Psoas muscle (tissue), 8 donors: ENCODE data around the gene TGM6. TPM values are rescaled to one million over a fixed set of nuclear protein-coding genes. Genes with fewer than 3 reads are reported as not detected.

ENCODE experiments used
- ATAC-seq, 4 donors: fragments of 200-7000 bp; cut with Tn5 transposase; one replicate each; pipeline ENCODE4 v1.9.1; 2020; ENCODE audit warnings: moderate library complexity in 3 of 4, mild to moderate bottlenecking in 2 of 4
- DNase-seq, 2 donors: peaks; one replicate each; pipeline ENCODE4 v3.0.0-alpha.2; 2020
- H3K27ac ChIP-seq: fragments of 200-600 bp; one replicate; pipeline ENCODE4 v1.8.0; 2022
- H3K27me3 ChIP-seq, 3 donors: fragments of 200-600 bp in 1 of 3; one replicate each; pipeline versions ENCODE4 v1.6.1 to v1.8.0; 2013 to 2022; ENCODE audit warnings: low read length in 2 of 3, mild to moderate bottlenecking in 2 of 3, moderate library complexity in 1 of 3; ENCODE audit not compliant: insufficient read depth in 3 of 3
- H3K36me3 ChIP-seq, 2 donors: fragments of 200-600 bp in 1 of 2; one replicate each; pipeline versions ENCODE4 v1.6.1 to v1.8.0; 2013 to 2022; ENCODE audit warnings: low read depth in 1 of 2, mild to moderate bottlenecking in 1 of 2, moderate library complexity in 1 of 2; ENCODE audit not compliant: insufficient read depth in 1 of 2
- H3K4me1 ChIP-seq: fragments of 200-600 bp; one replicate; pipeline ENCODE4 v1.8.0; 2022
- H3K4me3 ChIP-seq: fragments of 200-600 bp; one replicate; pipeline ENCODE4 v1.8.0; 2022; ENCODE audit warnings: mild to moderate bottlenecking
- H3K9me3 ChIP-seq: fragments of 200-600 bp; one replicate; pipeline ENCODE4 v1.8.0; 2022
- CTCF ChIP-seq: fragments of 200-600 bp; IDR thresholded peaks from one replicate; pipeline ENCODE4 v1.8.0; 2022; ENCODE audit warnings: antibody characterized with exemption
- WGBS, 3 donors: extraction: QIAGEN DNeasy Blood & Tissue Kit; methylation state at CpG; one replicate each; pipeline versions ENCODE4 v1.1.6 to v1.1.7; 2013; 5-methylcytosine and 5-hydroxymethylcytosine counted together
- intact Hi-C, 2 donors: fragments of 100-400 bp; cut with DNase I; formaldehyde crosslinking; loops; one replicate each; pipeline versions ENCODE4 v1.11.0 to v1.14.2; 2022
- polyA plus RNA-seq, 3 donors: library from polyadenylated mRNA; stranded (reverse); fragments of 200-250 nt; gene quantifications; one replicate each; pipeline ENCODE4 v1.2.3, GENCODE V29; 2013
- total RNA-seq, 4 donors: library from RNA; stranded (reverse); fragmentation: NEBNext Ultra II Directional in 2 of 4; extraction: Animal tissue kit (Norgen Biotek cat#: 25700) in 2 of 4; gene quantifications; one replicate each; pipeline versions ENCODE4 v1.2.1 to v1.2.4, GENCODE V29; 2021 to 2023
- donor health status: healthy with polysubstance abuse.
- donor health status: DM: no; HTN: no; CAD: no; lungs with moderate emphysema.
- donor health status: Bipolar disorder and iron deficiency.
- donor health status: healthy.
- donor health status: DM: yes; HTN: yes; CAD: no.
- donor health status: DM: no; HTN: no; CAD: no.
- donor health status: DM: no; HTN: no; CAD: no.
- donor health status: DM: yes; HTN: yes; CAD: no.

TGM6 gene
- total and polyA plus RNA-seq, 7 donors = not detected

- ATAC-seq (no peak), DNase-seq (no peak)
- 96 to 99% (median 98%) methylated on average over 2 of the region's 2 CpGs for WGBS, 3 donors
- TF ChIP-seq CTCF = no peak
- H3K27ac ChIP-seq = no peak overlapping the region
- H3K9me3 ChIP-seq = peaks cover 6% of the 10 kb centered on the region
- H3K4me3 ChIP-seq = no peak overlapping the region
- H3K4me1 ChIP-seq = no peaks in the 10 kb centered on the region
- H3K36me3 ChIP-seq = no peaks in the 10 kb centered on the region
- H3K27me3 ChIP-seq = peaks cover 0 to 4% (median 0%) of the 10 kb centered on the region in 3 donors
- intact Hi-C loops = no loop called here
Observed at GRCh38 chr20:2365091-2365490, 15.6 kb upstream of the TGM6 start.

DNA sequence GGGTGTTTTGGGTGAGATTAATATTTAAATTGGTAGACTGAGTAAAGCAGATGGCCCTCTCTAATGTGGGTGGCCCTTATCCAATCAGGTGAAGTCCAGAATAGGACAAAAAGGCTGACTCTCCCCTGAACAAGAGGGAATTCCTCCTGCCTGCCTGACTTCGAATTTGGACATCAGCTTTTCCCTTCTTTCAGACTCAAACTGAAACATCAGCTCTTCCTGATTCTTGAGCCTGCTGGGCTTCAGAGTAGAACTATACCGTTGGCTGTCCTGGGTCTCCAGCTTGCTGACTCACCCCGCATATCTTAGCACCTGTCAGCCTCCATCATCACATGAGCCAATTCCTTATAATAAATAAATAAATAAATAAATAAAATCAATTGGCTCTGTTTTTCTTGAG, 15.0 kb upstream of the TGM6 start:
- peaks cover 0 to 6% (median 0%) of the 10 kb centered on the region in 3 donors for H3K27me3 ChIP-seq
- peaks cover under 1% of the 10 kb centered on the region for H3K9me3 ChIP-seq
- no peak overlapping the region for H3K27ac ChIP-seq
- H3K4me1 ChIP-seq = no peaks in the 10 kb centered on the region
- H3K36me3 ChIP-seq = no peaks in the 10 kb centered on the region
- DNase-seq = no peak
- intact Hi-C loops = no loop called here
- 49 to 58% (median 51%) methylated on average over 3 of the region's 3 CpGs for WGBS, 3 donors
- no peak for TF ChIP-seq CTCF
- H3K4me3 ChIP-seq = no peak overlapping the region
- ATAC-seq = no peak

GRCh38 chr20:2368621-2369020, 12.1 kb upstream of the TGM6 start:
- WGBS, 3 donors = 35 to 42% (median 38%) methylated on average over 1 of the region's 1 CpG
- no peak for ATAC-seq
- Histone ChIP-seq H3K4me3 (no peak overlapping the region), H3K27me3 (peaks cover 0 to 12% (median 6%) of the 10 kb centered on the region in 3 donors), H3K9me3 (no peaks in the 10 kb centered on the region), H3K27ac (no peak overlapping the region), H3K4me1 (no peaks in the 10 kb centered on the region), H3K36me3 (no peaks in the 10 kb centered on the region)
- TF ChIP-seq CTCF = no peak
- intact Hi-C loops = no loop called here
- no peak for DNase-seq

GRCh38 chr20:2373098-2373497, 7.6 kb upstream of the TGM6 start:
- Histone ChIP-seq H3K27me3 (peaks cover 0 to 12% (median 3%) of the 10 kb centered on the region in 3 donors), H3K4me1 (no peaks in the 10 kb centered on the region), H3K27ac (no peak overlapping the region), H3K4me3 (no peak overlapping the region), H3K36me3 (no peaks in the 10 kb centered on the region), H3K9me3 (no peaks in the 10 kb centered on the region)
- DNase-seq (no peak), ATAC-seq (no peak)
- intact Hi-C loops = no loop called here
- TF ChIP-seq CTCF = no peak

DNA sequence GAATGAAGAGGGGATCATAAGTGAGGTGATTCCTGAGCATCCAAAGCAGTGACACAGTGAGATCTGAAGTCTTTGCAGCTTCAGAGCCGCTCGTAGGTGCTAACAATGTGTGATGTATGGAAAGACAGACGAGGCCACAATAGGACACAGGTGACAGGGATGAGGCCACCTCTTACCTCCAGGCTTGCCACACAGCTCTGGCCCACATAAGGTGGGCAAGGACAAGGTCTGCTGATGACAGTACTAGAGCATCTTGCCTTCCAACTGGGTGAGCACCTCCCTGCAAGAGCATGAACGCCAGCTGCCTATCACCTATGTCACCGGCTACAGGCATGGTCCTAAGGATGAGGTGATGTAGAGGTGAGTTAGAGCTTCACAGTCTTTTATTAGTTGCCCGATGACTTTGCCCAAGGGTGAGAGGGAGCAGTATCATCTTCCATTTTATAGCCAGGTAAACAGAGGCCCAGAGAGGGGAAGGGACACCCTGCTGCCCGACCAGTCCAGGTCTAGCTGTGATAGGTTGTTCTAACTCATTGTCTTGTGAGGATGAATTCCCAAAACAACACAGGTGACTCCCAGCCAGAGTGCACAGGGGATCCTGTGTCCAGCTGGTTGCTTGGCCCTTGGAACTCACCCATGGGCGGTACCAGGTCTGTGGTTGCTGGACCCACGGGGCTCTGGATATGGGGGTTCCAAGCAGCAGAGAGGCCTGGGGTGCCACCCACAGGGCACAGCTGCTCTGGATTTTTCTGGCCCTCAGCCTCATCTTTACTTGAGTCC, 6.2 kb upstream of the TGM6 start:
- no peak overlapping the region for H3K4me3 ChIP-seq
- TF ChIP-seq CTCF = no peak
- DNase-seq = no peak
- no peak for ATAC-seq
- intact Hi-C loops = no loop called here
- H3K4me1 ChIP-seq = no peaks in the 10 kb centered on the region
- H3K9me3 ChIP-seq = no peaks in the 10 kb centered on the region
- 68 to 79% (median 75%) methylated on average over 9 of the region's 9 CpGs for WGBS, 3 donors
- no peaks in the 10 kb centered on the region for H3K36me3 ChIP-seq
- peaks cover 0 to 12% (median 3%) of the 10 kb centered on the region in 3 donors for H3K27me3 ChIP-seq
- no peak overlapping the region for H3K27ac ChIP-seq
